Neural cell (in vitro differentiated cells): ENCODE data around the gene ANAPC15. TPM values are rescaled to one million over a fixed set of nuclear protein-coding genes. Genes with fewer than 3 reads are reported as not detected.

Source experiments
- H2AFZ ChIP-seq: fragments of 200-600, 300-800 bp; sonication (generic), shearing (Covaris generic); 2 replicates; pipeline ENCODE4 v1.6.0; 2014; ENCODE audit warnings: low read depth, mild to moderate bottlenecking, antibody characterized with exemption, low read length, moderate library complexity
- H3F3A ChIP-seq: fragments of 200-600 bp; shearing (Covaris generic); 2 replicates; pipeline ENCODE4 v1.6.1; 2016; ENCODE audit warnings: mild to moderate bottlenecking, moderate library complexity, mixed read lengths, antibody characterized with exemption, low read length; ENCODE audit not compliant: insufficient read depth, poor library complexity, severe bottlenecking
- H3K27ac ChIP-seq: fragments of 200-600, 300-800 bp; sonication (generic), shearing (Covaris generic); 2 replicates; pipeline ENCODE4 v1.5.1; 2014; ENCODE audit warnings: mild to moderate bottlenecking, low read length, moderate library complexity
- H3K27me3 ChIP-seq: fragments of 300-800, 200-600 bp; sonication (generic), shearing (Covaris generic); 2 replicates; pipeline ENCODE4 v1.6.0; 2014; ENCODE audit warnings: mild to moderate bottlenecking, low read depth, low read length, moderate library complexity; ENCODE audit not compliant: insufficient read depth
- H3K36me3 ChIP-seq: fragments of 300-800, 200-600 bp; sonication (generic), shearing (Covaris generic); 2 replicates; pipeline ENCODE4 v1.5.1; 2014; ENCODE audit warnings: mild to moderate bottlenecking, antibody characterized with exemption, low read length, moderate library complexity; ENCODE audit not compliant: insufficient read depth
- H3K4me2 ChIP-seq: fragments of 300-800, 200-600 bp; sonication (generic), shearing (Covaris generic); 2 replicates; pipeline ENCODE4 v1.6.0; 2014; ENCODE audit warnings: mild to moderate bottlenecking, low read length
- H3K4me3 ChIP-seq: fragments of 300-800, 200-600 bp; sonication (generic), shearing (Covaris generic); 2 replicates; pipeline ENCODE4 v1.5.1; 2014; ENCODE audit warnings: mild to moderate bottlenecking, low read length, moderate library complexity
- H3K79me2 ChIP-seq: fragments of 200-600 bp; shearing (Covaris generic); replicated peaks from 2 replicates; pipeline ENCODE4 v1.6.0; 2014; ENCODE audit warnings: mild to moderate bottlenecking, low read length, moderate library complexity; ENCODE audit not compliant: insufficient read depth
- H3K9ac ChIP-seq: fragments of 300-800, 200-600 bp; sonication (generic), shearing (Covaris generic); 2 replicates; pipeline ENCODE4 v1.6.1; 2016; ENCODE audit warnings: mild to moderate bottlenecking, low read length, mixed read lengths
- H3K9me2 ChIP-seq: fragments of 200-600 bp; shearing (Covaris generic); 2 replicates; pipeline ENCODE4 v1.6.1; 2016; ENCODE audit warnings: mild to moderate bottlenecking, low read length, mixed read lengths; ENCODE audit not compliant: insufficient read depth
- H3K9me3 ChIP-seq: fragments of 200-600, 300-800 bp; sonication (generic), shearing (Covaris generic); 2 replicates; pipeline ENCODE4 v1.6.1; 2016; ENCODE audit warnings: mild to moderate bottlenecking, mixed run types, low read length, moderate library complexity, mixed read lengths
- H4K20me1 ChIP-seq: fragments of 200-600 bp; shearing (Covaris generic); 2 replicates; pipeline ENCODE4 v1.6.1; 2016; ENCODE audit warnings: mild to moderate bottlenecking, mixed run types; ENCODE audit not compliant: insufficient read depth
- EP300 ChIP-seq: fragments of 450-650 bp; conservative IDR thresholded peaks from 2 replicates; pipeline ENCODE4 v1.6.1; 2014; ENCODE audit warnings: antibody characterized with exemption, mild to moderate bottlenecking, moderate library complexity; ENCODE audit not compliant: poor library complexity, severe bottlenecking
- EZH2 ChIP-seq: fragments of 200-600, 300-800 bp; shearing (Covaris generic), sonication (generic); IDR thresholded peaks from 2 replicates; pipeline ENCODE4 v1.6.1; 2014; ENCODE audit warnings: antibody characterized with exemption, low read length, borderline replicate concordance, mild to moderate bottlenecking; ENCODE audit not compliant: insufficient read depth, poor library complexity, severe bottlenecking
- MXI1 ChIP-seq: fragments of 450-650 bp; conservative IDR thresholded peaks from 2 replicates; pipeline ENCODE4 v1.6.1; 2014; ENCODE audit warnings: antibody characterized with exemption, mild to moderate bottlenecking; ENCODE audit not compliant: poor library complexity, severe bottlenecking
- POLR2AphosphoS5 ChIP-seq: IDR thresholded peaks from 2 replicates; pipeline ENCODE4 v1.6.1; 2012
- RAD21 ChIP-seq: fragments of 450-650 bp; conservative IDR thresholded peaks from 2 replicates; pipeline ENCODE4 v1.6.1; 2014; ENCODE audit warnings: antibody characterized with exemption, mild to moderate bottlenecking, moderate library complexity
- SMC3 ChIP-seq: fragments of 450-650 bp; conservative IDR thresholded peaks from 2 replicates; pipeline ENCODE4 v1.6.1; 2014; ENCODE audit warnings: antibody characterized with exemption, mild to moderate bottlenecking, moderate library complexity; ENCODE audit not compliant: poor library complexity
- TAF1 ChIP-seq: IDR thresholded peaks from 2 replicates; pipeline ENCODE4 v1.6.1; 2012; ENCODE audit warnings: low read depth
- polyA plus RNA-seq: library from polyadenylated mRNA; depleted of rRNA; stranded (reverse); fragments of >200 nt; gene quantifications from 2 replicates; pipeline ENCODE4 v1.2.3, GENCODE V29; 2014
- TF ChIP-seq, protein P1 (sequence below): fragments of 450-650 bp; IDR thresholded peaks from 2 replicates; pipeline ENCODE4 v1.5.1; 2014; ENCODE audit warnings: antibody characterized with exemption, mild to moderate bottlenecking, moderate library complexity; ENCODE audit not compliant: poor library complexity, severe bottlenecking
- TF ChIP-seq, protein P2 (sequence below): IDR thresholded peaks from 2 replicates; pipeline ENCODE4 v1.6.1; 2012; ENCODE audit warnings: borderline replicate concordance

ANAPC15 gene
- polyA plus RNA-seq, 1 donor from 2014 or later: 64.6 TPM

DNA sequence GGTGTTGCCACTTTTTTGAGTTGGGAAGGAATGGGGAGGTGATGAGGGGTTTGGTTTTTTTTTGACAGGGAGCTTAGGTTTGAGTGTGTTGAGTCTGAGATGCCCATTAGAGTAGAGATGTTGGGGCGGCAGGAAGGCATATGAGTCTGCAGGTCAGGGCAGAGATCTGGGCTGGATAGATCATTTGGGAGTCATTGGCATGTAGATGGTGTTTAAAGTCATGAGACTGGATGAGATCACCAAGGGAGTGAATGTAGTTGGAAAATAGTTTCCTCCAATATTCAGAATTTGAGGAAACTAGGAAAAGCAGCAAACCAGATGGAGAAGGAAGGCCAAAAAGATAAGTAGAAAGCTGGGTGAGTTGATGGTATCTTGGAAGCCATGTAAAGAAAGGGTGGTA, 2.1 kb upstream of the ANAPC15 start:
- Histone ChIP-seq H3K27ac (no peak overlapping the region), H3F3A (no peaks in the 10 kb centered on the region), H3K27me3 (no peaks in the 10 kb centered on the region), H3K9me2 (no peaks in the 10 kb centered on the region), H3K4me2 (no peak overlapping the region), H3K9ac (no peak overlapping the region), H3K36me3 (no peaks in the 10 kb centered on the region), H3K4me3 (no peak overlapping the region), H3K79me2 (no peaks in the 10 kb centered on the region), H3K9me3 (no peaks in the 10 kb centered on the region), H2AFZ (no peak overlapping the region), H4K20me1 (no peaks in the 10 kb centered on the region)
- TF ChIP-seq RAD21 (no peak), POLR2AphosphoS5 (no peak), SMC3 (no peak), EP300 (no peak), TAF1 (no peak), EZH2 (no peak), MXI1 (no peak)
- TF ChIP-seq, protein P1, sequence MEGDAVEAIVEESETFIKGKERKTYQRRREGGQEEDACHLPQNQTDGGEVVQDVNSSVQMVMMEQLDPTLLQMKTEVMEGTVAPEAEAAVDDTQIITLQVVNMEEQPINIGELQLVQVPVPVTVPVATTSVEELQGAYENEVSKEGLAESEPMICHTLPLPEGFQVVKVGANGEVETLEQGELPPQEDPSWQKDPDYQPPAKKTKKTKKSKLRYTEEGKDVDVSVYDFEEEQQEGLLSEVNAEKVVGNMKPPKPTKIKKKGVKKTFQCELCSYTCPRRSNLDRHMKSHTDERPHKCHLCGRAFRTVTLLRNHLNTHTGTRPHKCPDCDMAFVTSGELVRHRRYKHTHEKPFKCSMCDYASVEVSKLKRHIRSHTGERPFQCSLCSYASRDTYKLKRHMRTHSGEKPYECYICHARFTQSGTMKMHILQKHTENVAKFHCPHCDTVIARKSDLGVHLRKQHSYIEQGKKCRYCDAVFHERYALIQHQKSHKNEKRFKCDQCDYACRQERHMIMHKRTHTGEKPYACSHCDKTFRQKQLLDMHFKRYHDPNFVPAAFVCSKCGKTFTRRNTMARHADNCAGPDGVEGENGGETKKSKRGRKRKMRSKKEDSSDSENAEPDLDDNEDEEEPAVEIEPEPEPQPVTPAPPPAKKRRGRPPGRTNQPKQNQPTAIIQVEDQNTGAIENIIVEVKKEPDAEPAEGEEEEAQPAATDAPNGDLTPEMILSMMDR: no peak
- TF ChIP-seq, protein P2, sequence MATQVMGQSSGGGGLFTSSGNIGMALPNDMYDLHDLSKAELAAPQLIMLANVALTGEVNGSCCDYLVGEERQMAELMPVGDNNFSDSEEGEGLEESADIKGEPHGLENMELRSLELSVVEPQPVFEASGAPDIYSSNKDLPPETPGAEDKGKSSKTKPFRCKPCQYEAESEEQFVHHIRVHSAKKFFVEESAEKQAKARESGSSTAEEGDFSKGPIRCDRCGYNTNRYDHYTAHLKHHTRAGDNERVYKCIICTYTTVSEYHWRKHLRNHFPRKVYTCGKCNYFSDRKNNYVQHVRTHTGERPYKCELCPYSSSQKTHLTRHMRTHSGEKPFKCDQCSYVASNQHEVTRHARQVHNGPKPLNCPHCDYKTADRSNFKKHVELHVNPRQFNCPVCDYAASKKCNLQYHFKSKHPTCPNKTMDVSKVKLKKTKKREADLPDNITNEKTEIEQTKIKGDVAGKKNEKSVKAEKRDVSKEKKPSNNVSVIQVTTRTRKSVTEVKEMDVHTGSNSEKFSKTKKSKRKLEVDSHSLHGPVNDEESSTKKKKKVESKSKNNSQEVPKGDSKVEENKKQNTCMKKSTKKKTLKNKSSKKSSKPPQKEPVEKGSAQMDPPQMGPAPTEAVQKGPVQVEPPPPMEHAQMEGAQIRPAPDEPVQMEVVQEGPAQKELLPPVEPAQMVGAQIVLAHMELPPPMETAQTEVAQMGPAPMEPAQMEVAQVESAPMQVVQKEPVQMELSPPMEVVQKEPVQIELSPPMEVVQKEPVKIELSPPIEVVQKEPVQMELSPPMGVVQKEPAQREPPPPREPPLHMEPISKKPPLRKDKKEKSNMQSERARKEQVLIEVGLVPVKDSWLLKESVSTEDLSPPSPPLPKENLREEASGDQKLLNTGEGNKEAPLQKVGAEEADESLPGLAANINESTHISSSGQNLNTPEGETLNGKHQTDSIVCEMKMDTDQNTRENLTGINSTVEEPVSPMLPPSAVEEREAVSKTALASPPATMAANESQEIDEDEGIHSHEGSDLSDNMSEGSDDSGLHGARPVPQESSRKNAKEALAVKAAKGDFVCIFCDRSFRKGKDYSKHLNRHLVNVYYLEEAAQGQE: no peak

DNA sequence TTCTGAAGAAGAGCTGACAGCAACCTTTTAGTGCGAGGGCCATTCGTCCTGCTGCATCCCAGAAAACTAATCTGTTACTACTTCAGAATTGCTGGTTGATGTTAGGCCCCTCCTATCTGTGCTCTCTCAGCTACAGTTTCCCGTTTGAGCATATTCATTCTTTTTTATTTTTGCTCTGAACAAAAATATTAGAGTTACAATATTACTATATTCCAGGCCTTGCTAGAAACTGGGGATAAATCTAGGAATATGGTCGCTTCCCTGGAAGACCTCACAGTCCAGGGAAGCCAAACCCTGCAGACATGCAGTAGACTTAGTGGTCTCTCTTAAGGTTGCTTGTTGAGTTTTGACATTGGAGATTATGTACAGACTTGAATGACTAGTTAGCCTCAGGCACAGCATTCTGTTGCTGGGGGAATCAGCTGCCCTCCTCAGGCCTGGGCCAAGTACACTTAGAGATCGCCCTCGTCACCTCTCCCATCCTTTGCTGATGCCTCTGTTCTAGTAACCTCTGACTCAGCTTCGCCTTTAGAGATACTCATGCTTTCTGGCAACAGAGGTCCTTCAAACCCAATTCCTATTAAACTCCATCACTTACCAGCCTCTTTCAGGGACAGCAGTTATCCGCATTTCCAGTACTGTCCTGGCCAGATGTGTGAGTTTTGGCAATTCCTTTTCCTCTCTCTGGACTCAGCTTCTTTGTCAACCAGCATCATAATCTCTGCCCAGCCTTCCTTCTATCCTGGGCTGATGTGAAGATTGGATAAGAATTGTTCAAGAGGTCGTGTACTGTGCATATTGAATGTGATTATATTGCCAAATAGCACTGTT, 698 bp upstream of the ANAPC15 start:
- H3K36me3 ChIP-seq: no peaks in the 10 kb centered on the region
- H4K20me1 ChIP-seq: no peaks in the 10 kb centered on the region
- H3K9me2 ChIP-seq: no peaks in the 10 kb centered on the region
- H3F3A ChIP-seq: no peaks in the 10 kb centered on the region
- TF ChIP-seq SMC3 (no peak), MXI1 (peak; percentile 33)
- no peaks in the 10 kb centered on the region for H3K27me3 ChIP-seq
- H3K27ac ChIP-seq: peak overlapping the region; percentile 99
- no peaks in the 10 kb centered on the region for H3K9me3 ChIP-seq
- no peaks in the 10 kb centered on the region for H3K79me2 ChIP-seq
- peak overlapping the region; percentile 97 for H3K9ac ChIP-seq
- peak overlapping the region; percentile 73 for H3K4me3 ChIP-seq
- H2AFZ ChIP-seq: peak overlapping the region; percentile 76
- peak overlapping the region; percentile 76 for H3K4me2 ChIP-seq
